ENCODE data around the gene PSMG3.

PSMG3 gene

GRCh38 chr7:1555813-1556543 lies 13.9 kb downstream of the PSMG3 start, which contains the start of gene TMEM184A:
Gene TMEM184A, minus strand, starts transcription at chr7:1556205. Its CDS starts 721 bp downstream, at chr7:1555484.
- peak; percentile 98 for DNase-seq

GRCh38 chr7:1555046-1555812 lies 14.6 kb downstream of the PSMG3 start:
- peak; percentile 90 for DNase-seq

- DNase-seq: no peak
These were observed 15.3 kb downstream of the PSMG3 start for GRCh38 chr7:1554333-1555045.

GRCh38 chr7:1553512-1554210 lies 16.2 kb downstream of the PSMG3 start:
- DNase-seq: no peak

GRCh38 chr7:1552200-1552599 lies 17.6 kb downstream of the PSMG3 start:
- no peak for DNase-seq

- DNase-seq: no peak
These were observed 19.0 kb downstream of the PSMG3 start for GRCh38 chr7:1550846-1551155.

- DNase-seq: no peak
These were observed 19.6 kb downstream of the PSMG3 start for GRCh38 chr7:1550005-1550845.

GRCh38 chr7:1549357-1550004 lies 20.4 kb downstream of the PSMG3 start:
- no peak for DNase-seq

GRCh38 chr7:1548944-1549343 lies 20.9 kb downstream of the PSMG3 start:
- DNase-seq: no peak

- no peak for DNase-seq
These were observed 21.4 kb downstream of the PSMG3 start for GRCh38 chr7:1548438-1548831.

GRCh38 chr7:1547777-1548437 lies 21.9 kb downstream of the PSMG3 start:
- DNase-seq: no peak

- DNase-seq: no peak
These were observed 22.7 kb downstream of the PSMG3 start for GRCh38 chr7:1546909-1547776.

- no peak for DNase-seq
These were observed 23.4 kb downstream of the PSMG3 start for GRCh38 chr7:1546274-1546908.

- no peak for DNase-seq
These were observed 24.2 kb downstream of the PSMG3 start for GRCh38 chr7:1545417-1546246.

- no peak for DNase-seq
These were observed 24.9 kb downstream of the PSMG3 start for GRCh38 chr7:1544896-1545416.

GRCh38 chr7:1544178-1544895 lies 25.5 kb downstream of the PSMG3 start:
- DNase-seq: no peak

GRCh38 chr7:1543826-1544177 lies 26.0 kb downstream of the PSMG3 start:
- DNase-seq: no peak
